CD14-positive monocyte (primary cell): ENCODE data around the gene PLCH1. TPM values are rescaled to one million over a fixed set of nuclear protein-coding genes. Genes with fewer than 3 reads are reported as not detected.

Source experiments
- DNase-seq, 3 donors: peaks; one replicate each; pipeline ENCODE4 v3.0.0-alpha.2; 2011 to 2022
- H2AFZ ChIP-seq: 2 replicates; pipeline ENCODE4 v1.6.0; 2012; ENCODE audit warnings: mild to moderate bottlenecking, low read depth, low read length, inconsistent platforms; ENCODE audit not compliant: insufficient read depth, poor library complexity, severe bottlenecking
- H3K27ac ChIP-seq, 2 donors: 1 replicate in 1 of 2; 2 replicates in 1 of 2; pipeline ENCODE4 v1.5.1; 2012 to 2013; ENCODE audit warnings: low read length in 2 of 2, control low read depth in 1 of 2, inconsistent platforms in 1 of 2, low read depth in 1 of 2, mild to moderate bottlenecking in 1 of 2
- H3K27me3 ChIP-seq, 2 donors: one replicate each; pipeline versions ENCODE4 v1.6.0 to v1.6.1; 2011 to 2013; ENCODE audit warnings: low read length in 2 of 2; ENCODE audit not compliant: control insufficient read depth in 2 of 2, insufficient read depth in 2 of 2
- H3K36me3 ChIP-seq, 2 donors: replicated peaks in 1 of 2; 1 replicate in 1 of 2; 2 replicates in 1 of 2; pipeline versions ENCODE4 v1.5.1 to v1.6.1; 2012 to 2013; ENCODE audit warnings: low read length in 2 of 2, control low read depth in 1 of 2, inconsistent platforms in 1 of 2, mild to moderate bottlenecking in 1 of 2; ENCODE audit not compliant: insufficient read depth in 2 of 2, control insufficient read depth in 1 of 2
- H3K4me1 ChIP-seq, 2 donors: 1 replicate in 1 of 2; 2 replicates in 1 of 2; pipeline versions ENCODE4 v1.5.1 to v1.6.1; 2012 to 2013; ENCODE audit warnings: low read length in 2 of 2, control low read depth in 1 of 2, inconsistent platforms in 1 of 2, mild to moderate bottlenecking in 1 of 2, moderate library complexity in 1 of 2; ENCODE audit not compliant: insufficient read depth in 2 of 2, control insufficient read depth in 1 of 2
- H3K4me2 ChIP-seq: replicated peaks from 2 replicates; pipeline ENCODE3; 2012; ENCODE audit warnings: low read length, moderate library complexity, mild to moderate bottlenecking; ENCODE audit not compliant: poor library complexity, severe bottlenecking; ENCODE audit errors: extremely low read depth
- H3K4me3 ChIP-seq, 3 experiments: fragments of 200-600 bp in 1 of 3; sonication (generic) in 1 of 3; replicated peaks in 1 of 3; 1 replicate in 2 of 3; 2 replicates in 1 of 3; pipeline ENCODE4 v1.5.1; 2011 to 2013; ENCODE audit warnings: low read length in 3 of 3, mild to moderate bottlenecking in 3 of 3, control low read depth in 2 of 3, low read depth in 2 of 3, inconsistent platforms in 1 of 3, moderate library complexity in 1 of 3
- H3K79me2 ChIP-seq: 2 replicates; pipeline ENCODE4 v1.6.0; 2012; ENCODE audit warnings: mild to moderate bottlenecking, control low read depth, inconsistent platforms, low read length, moderate library complexity; ENCODE audit not compliant: insufficient read depth
- H3K9ac ChIP-seq: 2 replicates; pipeline ENCODE4 v1.6.0; 2017; ENCODE audit warnings: low read length, mild to moderate bottlenecking; ENCODE audit not compliant: insufficient read depth, poor library complexity, severe bottlenecking
- H3K9me3 ChIP-seq, 2 donors: replicated peaks in 1 of 2; 1 replicate in 1 of 2; 2 replicates in 1 of 2; pipeline versions ENCODE4 v1.5.1 to v1.6.1; 2012 to 2013; ENCODE audit warnings: low read length in 2 of 2, control low read depth in 1 of 2; ENCODE audit not compliant: control insufficient read depth in 1 of 2, insufficient read depth in 1 of 2
- H4K20me1 ChIP-seq: 2 replicates; pipeline ENCODE4 v1.6.0; 2012; ENCODE audit warnings: mild to moderate bottlenecking, low read length, control low read depth, moderate library complexity; ENCODE audit not compliant: insufficient read depth
- H3K27ac Mint-ChIP-seq, 7 donors: one replicate each; pipeline ENCODE4 v1.8.0; 2020; ENCODE audit warnings: mild to moderate bottlenecking in 7 of 7, mixed read lengths in 7 of 7, moderate library complexity in 6 of 7, inconsistent platforms in 2 of 7
- H3K27me3 Mint-ChIP-seq, 3 donors: one replicate each; pipeline ENCODE4 v1.8.0; 2021 to 2022; ENCODE audit warnings: low read depth in 3 of 3, mild to moderate bottlenecking in 3 of 3, mixed read lengths in 3 of 3, moderate library complexity in 3 of 3, inconsistent platforms in 1 of 3
- H3K36me3 Mint-ChIP-seq, 2 donors: one replicate each; pipeline ENCODE4 v1.8.0; 2020; ENCODE audit warnings: mixed read lengths in 2 of 2, inconsistent platforms in 1 of 2, mild to moderate bottlenecking in 1 of 2
- H3K4me1 Mint-ChIP-seq: one replicate; pipeline ENCODE4 v1.8.0; 2020; ENCODE audit warnings: mild to moderate bottlenecking, mixed read lengths
- H3K4me3 Mint-ChIP-seq, 2 donors: one replicate each; pipeline ENCODE4 v1.8.0; 2020; ENCODE audit warnings: mild to moderate bottlenecking in 2 of 2, mixed read lengths in 2 of 2, moderate library complexity in 1 of 2
- H3K9me3 Mint-ChIP-seq, 7 donors: one replicate each; pipeline ENCODE4 v1.8.0; 2020 to 2022; ENCODE audit warnings: mixed read lengths in 7 of 7, mild to moderate bottlenecking in 6 of 7, moderate library complexity in 6 of 7, inconsistent platforms in 2 of 7
- CTCF ChIP-seq: fragments of 200-600 bp; IDR thresholded peaks from one replicate; pipeline ENCODE4 v1.8.0; 2022; ENCODE audit warnings: antibody characterized with exemption, mild to moderate bottlenecking
- WGBS: methylation state at CpG from one replicate; pipeline ENCODE4 v1.1.5; 2013; ENCODE audit warnings: missing lambda C conversion rate; ENCODE audit not compliant: insufficient coverage; 5-methylcytosine and 5-hydroxymethylcytosine counted together
- intact Hi-C, 2 donors: fragments of 100-400 bp; cut with micrococcal nuclease; formaldehyde crosslinking; loops; one replicate each; pipeline versions ENCODE4 v1.15.0 to v1.15.1; 2023
- polyA plus RNA-seq, 3 donors: library from polyadenylated mRNA; depleted of rRNA in 1 of 3; unstranded in 2 of 3; stranded (reverse) in 1 of 3; fragments of 300-500 nt in 2 of 3; fragments of >200 nt in 1 of 3; fragmentation: Illumina TruSeq in 2 of 3; gene quantifications; 1 replicate in 2 of 3; 2 replicates in 1 of 3; pipeline ENCODE4 v1.2.3, GENCODE V29; 2012 to 2021

The PLCH1 gene
- polyA plus RNA-seq, 3 donors: not detected

DNA sequence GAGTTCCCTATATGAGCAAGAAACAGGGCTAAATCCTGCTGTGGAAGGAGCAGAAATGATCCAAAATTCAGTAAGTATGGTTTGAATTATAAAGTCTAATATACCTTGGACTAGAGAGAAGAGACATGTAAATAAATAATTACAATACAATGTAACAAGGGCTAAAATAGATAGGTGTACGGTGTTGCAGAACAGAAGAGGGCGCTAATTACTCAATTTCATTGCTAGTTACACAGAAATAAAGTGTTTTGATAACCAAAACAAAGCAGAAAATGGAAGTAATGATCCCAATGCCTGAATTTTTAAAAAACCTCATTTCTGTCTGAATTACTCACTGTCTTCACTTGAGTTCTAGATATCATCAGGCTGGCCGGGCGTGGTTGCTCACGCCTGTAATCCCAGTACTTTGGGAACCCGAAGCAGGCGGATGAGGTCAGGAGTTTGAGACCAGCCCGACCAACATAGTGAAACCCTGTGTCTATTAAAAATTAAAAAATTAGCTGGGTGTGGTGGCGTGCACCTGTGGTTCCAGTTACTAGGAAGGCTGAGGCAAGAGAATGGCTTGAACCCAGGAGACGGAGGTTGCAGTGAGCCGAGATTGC is 8.3 kb upstream of the PLCH1 start:
- peaks cover under 1 to 11% (median 7%) of the 10 kb centered on the region in 3 donors for H3K27me3 Mint-ChIP-seq
- intact Hi-C loops: no loop called here
- Histone ChIP-seq H3K9me3 (no peaks in the 10 kb centered on the region), H2AFZ (no peak overlapping the region), H3K36me3 (no peaks in the 10 kb centered on the region), H3K4me2 (no peak overlapping the region), H3K27me3 (peaks cover 3 to 4% of the 10 kb centered on the region in 2 donors), H3K79me2 (no peaks in the 10 kb centered on the region), H3K4me1 (no peaks in the 10 kb centered on the region), H4K20me1 (no peaks in the 10 kb centered on the region), H3K9ac (no peak overlapping the region), H3K4me3 (no peak overlapping the region), H3K27ac (no peak overlapping the region)
- H3K36me3 Mint-ChIP-seq: no peaks in the 10 kb centered on the region
- H3K4me1 Mint-ChIP-seq: no peaks in the 10 kb centered on the region
- 81% methylated on average over 5 of the region's 11 CpGs for WGBS
- H3K4me3 Mint-ChIP-seq: no peak overlapping the region
- no peak overlapping the region for H3K27ac Mint-ChIP-seq
- H3K9me3 Mint-ChIP-seq: no peaks in the 10 kb centered on the region
- peak in 1 of 3 donors; percentile 10 for DNase-seq
- peak; percentile 38 for TF ChIP-seq CTCF

DNA sequence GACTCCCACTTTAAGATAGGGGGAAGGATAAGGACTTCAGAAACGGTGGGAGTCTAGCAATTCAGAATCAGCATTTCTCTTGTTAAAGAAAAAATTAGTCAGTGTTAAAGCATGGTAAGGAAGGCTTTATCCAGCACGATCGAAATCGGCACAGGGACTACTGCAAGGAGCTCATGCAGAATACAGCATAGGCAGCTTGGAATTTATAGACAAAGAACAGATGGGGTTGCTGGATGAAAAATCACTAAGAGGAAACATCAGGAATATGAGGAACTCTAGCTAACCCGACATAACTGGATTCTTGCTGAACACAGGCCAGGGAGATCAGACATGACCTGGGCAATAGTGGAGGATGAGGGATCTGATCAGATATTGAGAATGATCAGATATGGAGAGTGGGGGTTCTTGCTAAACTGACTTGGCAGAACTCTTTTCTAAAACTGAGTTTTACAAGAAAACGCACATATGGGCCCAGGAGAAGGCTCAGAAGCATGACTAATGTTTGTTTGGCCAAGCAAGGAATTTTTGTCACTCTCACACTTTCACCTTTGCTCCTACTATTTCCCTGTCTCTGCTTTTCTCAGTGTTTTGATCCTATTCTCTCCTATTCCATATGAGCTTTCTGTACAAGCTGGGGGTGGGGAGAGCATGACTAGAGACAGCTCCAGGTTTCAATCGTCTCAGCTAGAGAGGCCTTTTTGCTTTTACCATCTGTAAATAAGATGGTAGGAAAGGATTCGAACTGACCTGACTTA is 3.9 kb upstream of the PLCH1 start:
- Histone ChIP-seq H3K4me3 (no peak overlapping the region), H2AFZ (no peak overlapping the region), H3K79me2 (no peaks in the 10 kb centered on the region), H3K27ac (no peak overlapping the region), H3K4me1 (peaks cover 19 to 21% of the 10 kb centered on the region in 2 donors), H3K36me3 (no peaks in the 10 kb centered on the region), H3K9me3 (no peaks in the 10 kb centered on the region), H4K20me1 (no peaks in the 10 kb centered on the region), H3K27me3 (peaks cover 34 to 48% of the 10 kb centered on the region in 2 donors), H3K9ac (no peak overlapping the region), H3K4me2 (no peak overlapping the region)
- Mint-ChIP-seq H3K36me3 (peaks cover 0 to 4% of the 10 kb centered on the region in 2 donors), H3K4me3 (no peak overlapping the region), H3K27ac (peak overlapping the region in 1 of 7 donors; percentile 79), H3K4me1 (peaks cover 22% of the 10 kb centered on the region), H3K9me3 (peaks cover 0 to 7% (median 6%) of the 10 kb centered on the region in 7 donors), H3K27me3 (peaks cover 41 to 51% (median 44%) of the 10 kb centered on the region in 3 donors)
- 92% methylated on average over 6 of the region's 8 CpGs for WGBS
- no peak for TF ChIP-seq CTCF
- no peak for DNase-seq
- intact Hi-C loops: no loop called here
